HCT116 (cell line): ENCODE measurements around the gene PLCB1. TPM values are rescaled to one million over a fixed set of nuclear protein-coding genes. Genes with fewer than 3 reads are reported as not detected.

Experiments used
- ATAC-seq: fragments of 200-7000 bp; cut with Tn5 transposase; 2 replicates; pipeline ENCODE4 v1.9.1; 2020; ENCODE audit warnings: mild to moderate bottlenecking, moderate library complexity
- BruUV-seq: library from RNA; stranded (reverse); fragments of 400-500 nt; replicated peaks from 2 replicates; lab custom pipeline; 2021; lab: Mats Ljungman, UMichigan
- CTCF ChIA-PET: fragments of 300-600 bp; sonication (Branson Sonifier 250); formaldehyde crosslinking; loops from one replicate; lab custom pipeline; 2021; ENCODE audit warnings: antibody characterized with exemption; lab: Charles Lee
- POLR2A ChIA-PET: fragments of 300-600, 350-600 bp; sonication (Branson Sonifier 250); formaldehyde crosslinking; loops from one replicate; lab custom pipeline; 2021; ENCODE audit warnings: antibody characterized with exemption; lab: Charles Lee
- RAD21 ChIA-PET, 2 experiments: fragments of 300-600 bp; sonication (Branson Sonifier 250); formaldehyde crosslinking; loops; one replicate each; lab custom pipeline; 2023; ENCODE audit warnings: low total read pairs in 2 of 2; ENCODE audit not compliant: uncharacterized antibody in 2 of 2, unreplicated experiment in 2 of 2, low non-redundant PET in 1 of 2; lab: Charles Lee
- DNase-seq: peaks from one replicate; pipeline ENCODE4 v3.0.0-alpha.2; 2010; ENCODE audit warnings: low read depth, low spot score
- H2AFZ ChIP-seq: fragments of 200-600 bp; shearing (Covaris generic), sonication (generic); 2 replicates; pipeline ENCODE4 v1.6.1; 2017; ENCODE audit warnings: low read depth, mixed run types, mixed read lengths, antibody characterized with exemption, low read length; ENCODE audit not compliant: poor library complexity, severe bottlenecking
- H3K27ac ChIP-seq: 2 replicates; pipeline ENCODE4 v1.5.1; 2012; ENCODE audit warnings: low read depth, low read length
- H3K27me3 ChIP-seq: fragments of 200-600 bp; sonication (generic); 2 replicates; pipeline ENCODE4 v1.6.1; 2016; ENCODE audit warnings: mixed run types, low read length, mixed read lengths; ENCODE audit not compliant: insufficient read depth
- H3K36me3 ChIP-seq, 2 experiments: fragments of 200-500 bp in 1 of 2; fragments of 200-600 bp in 1 of 2; sonication (Bioruptor generic) in 1 of 2; sonication (generic) in 1 of 2; 2 replicates each; pipeline versions ENCODE4 v1.5.1 to v1.6.1; 2014 to 2016; ENCODE audit warnings: low read length in 2 of 2, inconsistent platforms in 1 of 2, mixed read lengths in 1 of 2, mixed run types in 1 of 2; ENCODE audit not compliant: insufficient read depth in 2 of 2, control insufficient read depth in 1 of 2
- H3K4me1 ChIP-seq, 2 experiments: fragments of 200-600 bp in 1 of 2; sonication (generic) in 1 of 2; 2 replicates each; pipeline versions ENCODE4 v1.5.1 to v1.6.1; 2012 to 2017; ENCODE audit warnings: low read length in 2 of 2, inconsistent platforms in 1 of 2, mild to moderate bottlenecking in 1 of 2, mixed read lengths in 1 of 2, mixed run types in 1 of 2, moderate library complexity in 1 of 2; ENCODE audit not compliant: insufficient read depth in 2 of 2, control insufficient read depth in 1 of 2
- H3K4me2 ChIP-seq: fragments of 200-600 bp; sonication (generic); 2 replicates; pipeline ENCODE4 v1.6.1; 2017; ENCODE audit warnings: mixed run types, low read length, mixed read lengths
- H3K4me3 ChIP-seq, 2 experiments: fragments of 200-600 bp in 1 of 2; sonication (generic) in 1 of 2; replicated peaks in 1 of 2; 2 replicates each; pipeline ENCODE4 v1.5.1; 2011 to 2016; ENCODE audit warnings: low read length in 2 of 2, control low read depth in 1 of 2, low read depth in 1 of 2, mild to moderate bottlenecking in 1 of 2, mixed read lengths in 1 of 2, mixed run types in 1 of 2
- H3K79me2 ChIP-seq: fragments of 200-600 bp; sonication (generic); 2 replicates; pipeline ENCODE4 v1.6.1; 2017; ENCODE audit warnings: mild to moderate bottlenecking, mixed run types, low read length, moderate library complexity, mixed read lengths; ENCODE audit not compliant: insufficient read depth
- H3K9ac ChIP-seq: fragments of 200-600 bp; sonication (generic); 2 replicates; pipeline ENCODE4 v1.6.1; 2016; ENCODE audit warnings: low read length, mixed read lengths
- H3K9me2 ChIP-seq: fragments of 200-600 bp; sonication (generic), shearing (Covaris generic); 2 replicates; pipeline ENCODE4 v1.6.1; 2017; ENCODE audit warnings: mixed run types, mild to moderate bottlenecking, moderate library complexity; ENCODE audit not compliant: insufficient read depth
- H3K9me3 ChIP-seq, 2 experiments: fragments of 200-500 bp in 1 of 2; fragments of 200-600 bp in 1 of 2; sonication (Bioruptor generic) in 1 of 2; sonication (generic) in 1 of 2; 2 replicates each; pipeline ENCODE4 v1.6.1; 2014 to 2017; ENCODE audit warnings: low read length in 2 of 2, mixed read lengths in 2 of 2, inconsistent platforms in 1 of 2, low read depth in 1 of 2, mild to moderate bottlenecking in 1 of 2, mixed run types in 1 of 2, moderate library complexity in 1 of 2; ENCODE audit not compliant: control insufficient read depth in 1 of 2, insufficient read depth in 1 of 2
- H4K20me1 ChIP-seq: fragments of 200-600 bp; sonication (generic), shearing (Covaris generic); 2 replicates; pipeline ENCODE4 v1.6.1; 2017; ENCODE audit warnings: mixed run types, mild to moderate bottlenecking, moderate library complexity; ENCODE audit not compliant: insufficient read depth
- CBX3 ChIP-seq: IDR thresholded peaks from 2 replicates; pipeline ENCODE4 v1.6.1; 2012; ENCODE audit warnings: low read depth
- CEBPB ChIP-seq: IDR thresholded peaks from 2 replicates; pipeline ENCODE4 v1.6.1; 2012; ENCODE audit warnings: low read depth
- EGR1 ChIP-seq: IDR thresholded peaks from 2 replicates; pipeline ENCODE4 v1.6.1; 2012; ENCODE audit warnings: low read depth
- ELF1 ChIP-seq: IDR thresholded peaks from 2 replicates; pipeline ENCODE4 v1.6.1; 2012; ENCODE audit warnings: low read depth, borderline replicate concordance
- EZH2 ChIP-seq: fragments of 200-600 bp; sonication (generic); IDR thresholded peaks from 2 replicates; pipeline ENCODE4 v1.6.1; 2017; ENCODE audit warnings: antibody characterized with exemption, mixed run types
- EZH2phosphoT487 ChIP-seq: fragments of 200-600 bp; IDR thresholded peaks from 2 replicates; pipeline ENCODE4 v1.6.1; 2018; ENCODE audit warnings: antibody characterized with exemption, borderline replicate concordance
- FOSL1 ChIP-seq: IDR thresholded peaks from 2 replicates; pipeline ENCODE4 v1.6.1; 2012; ENCODE audit warnings: low read depth
- JUND ChIP-seq: IDR thresholded peaks from 2 replicates; pipeline ENCODE4 v1.6.1; 2012
- POLR2A ChIP-seq: IDR thresholded peaks from 2 replicates; pipeline ENCODE4 v1.7.0; 2011; ENCODE audit warnings: borderline replicate concordance; ENCODE audit not compliant: insufficient read depth, insufficient read length; ENCODE audit errors: extremely low read depth
- POLR2AphosphoS5 ChIP-seq: IDR thresholded peaks from 2 replicates; pipeline ENCODE4 v1.6.1; 2011; ENCODE audit warnings: mild to moderate bottlenecking, low read depth, low read length, moderate library complexity
- SIN3A ChIP-seq: IDR thresholded peaks from 2 replicates; pipeline ENCODE4 v1.6.1; 2012; ENCODE audit warnings: low read depth
- SP1 ChIP-seq: IDR thresholded peaks from 2 replicates; pipeline ENCODE4 v1.6.1; 2012; ENCODE audit warnings: low read depth
- SRF ChIP-seq: IDR thresholded peaks from 2 replicates; pipeline ENCODE4 v1.6.1; 2012; ENCODE audit warnings: low read depth
- TCF7L2 ChIP-seq: IDR thresholded peaks from 2 replicates; pipeline ENCODE4 v1.7.0; 2011; ENCODE audit warnings: borderline replicate concordance, inconsistent platforms; ENCODE audit not compliant: insufficient read depth, insufficient read length; ENCODE audit errors: extremely low read depth
- YY1 ChIP-seq: IDR thresholded peaks from 2 replicates; pipeline ENCODE4 v1.6.1; 2011; ENCODE audit warnings: low read length, low read depth, moderate library complexity, mild to moderate bottlenecking; ENCODE audit not compliant: insufficient replicate concordance; ENCODE audit errors: extremely low read depth
- ZFX ChIP-seq: fragments of 450-650 bp; IDR thresholded peaks from 2 replicates; pipeline ENCODE4 v1.6.1; 2017
- ZNF274 ChIP-seq: fragments of 200-500 bp; sonication (Bioruptor generic); IDR thresholded peaks from 2 replicates; pipeline ENCODE4 v1.6.1; 2014; ENCODE audit warnings: mild to moderate bottlenecking, low read depth, low read length, inconsistent platforms
- intact Hi-C: fragments of 100-400 bp; cut with micrococcal nuclease; formaldehyde crosslinking; loops from 2 replicates; pipeline ENCODE4 v1.10.0; 2022
- total RNA-seq: library from RNA; stranded (reverse); gene quantifications from one replicate; pipeline ENCODE4 v1.2.1, GENCODE V29; 2021; ENCODE audit not compliant: unreplicated experiment
- TF ChIP-seq, protein P1 (sequence below): IDR thresholded peaks from 2 replicates; pipeline ENCODE4 v1.6.1; 2012
- TF ChIP-seq, protein P2 (sequence below): IDR thresholded peaks from 2 replicates; pipeline ENCODE4 v1.6.1; 2012; ENCODE audit warnings: low read depth
- TF ChIP-seq, protein P3 (sequence below): IDR thresholded peaks from 2 replicates; pipeline ENCODE4 v1.6.1; 2012

The PLCB1 gene
- total RNA-seq, 1 experiment from 2014 or later: 15.8 TPM

DNA sequence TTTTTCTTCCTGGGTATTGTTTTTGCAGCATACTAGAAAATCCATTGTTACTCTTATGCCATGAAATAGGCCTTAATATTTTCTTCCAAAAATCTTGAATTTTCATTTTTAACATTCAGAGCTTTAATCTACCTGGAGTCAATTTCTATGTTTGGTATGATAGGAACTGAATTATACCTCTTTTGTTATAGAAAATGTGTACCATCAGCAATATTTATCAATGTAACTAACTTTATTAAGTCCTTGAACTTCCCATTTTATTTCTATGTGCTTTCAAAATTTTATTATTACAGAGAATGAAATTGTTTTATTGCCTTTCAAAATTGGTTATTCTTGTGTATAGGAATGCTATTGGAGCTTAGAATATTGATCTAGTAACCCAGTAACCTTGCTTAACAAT is 68.2 kb downstream of the PLCB1 start (continued):
- TF ChIP-seq, protein P1, sequence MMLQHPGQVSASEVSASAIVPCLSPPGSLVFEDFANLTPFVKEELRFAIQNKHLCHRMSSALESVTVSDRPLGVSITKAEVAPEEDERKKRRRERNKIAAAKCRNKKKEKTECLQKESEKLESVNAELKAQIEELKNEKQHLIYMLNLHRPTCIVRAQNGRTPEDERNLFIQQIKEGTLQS: no peak
- TF ChIP-seq SP1 (no peak), EGR1 (no peak), ZFX (no peak), JUND (no peak), EZH2 (no peak), EZH2phosphoT487 (no peak), FOSL1 (no peak)
- TF ChIP-seq, protein P2, sequence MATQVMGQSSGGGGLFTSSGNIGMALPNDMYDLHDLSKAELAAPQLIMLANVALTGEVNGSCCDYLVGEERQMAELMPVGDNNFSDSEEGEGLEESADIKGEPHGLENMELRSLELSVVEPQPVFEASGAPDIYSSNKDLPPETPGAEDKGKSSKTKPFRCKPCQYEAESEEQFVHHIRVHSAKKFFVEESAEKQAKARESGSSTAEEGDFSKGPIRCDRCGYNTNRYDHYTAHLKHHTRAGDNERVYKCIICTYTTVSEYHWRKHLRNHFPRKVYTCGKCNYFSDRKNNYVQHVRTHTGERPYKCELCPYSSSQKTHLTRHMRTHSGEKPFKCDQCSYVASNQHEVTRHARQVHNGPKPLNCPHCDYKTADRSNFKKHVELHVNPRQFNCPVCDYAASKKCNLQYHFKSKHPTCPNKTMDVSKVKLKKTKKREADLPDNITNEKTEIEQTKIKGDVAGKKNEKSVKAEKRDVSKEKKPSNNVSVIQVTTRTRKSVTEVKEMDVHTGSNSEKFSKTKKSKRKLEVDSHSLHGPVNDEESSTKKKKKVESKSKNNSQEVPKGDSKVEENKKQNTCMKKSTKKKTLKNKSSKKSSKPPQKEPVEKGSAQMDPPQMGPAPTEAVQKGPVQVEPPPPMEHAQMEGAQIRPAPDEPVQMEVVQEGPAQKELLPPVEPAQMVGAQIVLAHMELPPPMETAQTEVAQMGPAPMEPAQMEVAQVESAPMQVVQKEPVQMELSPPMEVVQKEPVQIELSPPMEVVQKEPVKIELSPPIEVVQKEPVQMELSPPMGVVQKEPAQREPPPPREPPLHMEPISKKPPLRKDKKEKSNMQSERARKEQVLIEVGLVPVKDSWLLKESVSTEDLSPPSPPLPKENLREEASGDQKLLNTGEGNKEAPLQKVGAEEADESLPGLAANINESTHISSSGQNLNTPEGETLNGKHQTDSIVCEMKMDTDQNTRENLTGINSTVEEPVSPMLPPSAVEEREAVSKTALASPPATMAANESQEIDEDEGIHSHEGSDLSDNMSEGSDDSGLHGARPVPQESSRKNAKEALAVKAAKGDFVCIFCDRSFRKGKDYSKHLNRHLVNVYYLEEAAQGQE: no peak

DNA sequence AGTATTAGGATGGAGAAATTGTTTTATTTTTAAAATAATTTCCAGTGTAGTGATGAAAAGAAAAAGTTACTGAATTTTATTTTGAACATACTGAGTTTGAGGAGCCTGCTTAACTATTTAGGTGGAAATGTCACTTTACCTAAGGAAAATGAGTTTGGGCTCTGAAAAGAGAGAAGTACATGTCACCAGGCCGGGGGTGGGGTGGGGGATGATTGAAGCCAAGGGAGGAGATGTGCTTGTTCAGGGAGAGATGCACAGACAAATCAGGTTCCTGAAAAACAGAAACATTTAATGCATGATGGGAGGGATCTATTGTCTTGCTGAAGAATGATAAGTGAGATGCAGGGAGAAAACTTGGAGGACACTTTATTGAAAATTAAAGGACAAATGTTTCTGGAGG is 71.3 kb downstream of the PLCB1 start:
- H3K9ac ChIP-seq: no peak overlapping the region
- H4K20me1 ChIP-seq: no peaks in the 10 kb centered on the region
- no peak overlapping the region for H3K27ac ChIP-seq
- BruUV-seq: no TSS peak
- H3K79me2 ChIP-seq: no peaks in the 10 kb centered on the region
- no peaks in the 10 kb centered on the region for H3K27me3 ChIP-seq
- intact Hi-C loops: no loop called here
- ATAC-seq (no peak), DNase-seq (no peak)
- ChIA-PET RAD21 (no interaction called here), POLR2A (no interaction called here), CTCF (no interaction called here)
- H3K4me3 ChIP-seq: no peak overlapping the region
- no peaks in the 10 kb centered on the region for H3K36me3 ChIP-seq
- H3K4me1 ChIP-seq: no peaks in the 10 kb centered on the region; a peak in 1 of 4 replicates
- no peaks in the 10 kb centered on the region for H3K9me2 ChIP-seq
- H3K4me2 ChIP-seq: no peak overlapping the region
- H2AFZ ChIP-seq: no peak overlapping the region
- no peaks in the 10 kb centered on the region for H3K9me3 ChIP-seq
- TF ChIP-seq CEBPB: no peak
- TF ChIP-seq EZH2: no peak
- TF ChIP-seq, protein P2: no peak
- TF ChIP-seq SIN3A: no peak
- TF ChIP-seq SP1: no peak
- no peak for TF ChIP-seq ELF1
- no peak for TF ChIP-seq JUND
- TF ChIP-seq, protein P3, sequence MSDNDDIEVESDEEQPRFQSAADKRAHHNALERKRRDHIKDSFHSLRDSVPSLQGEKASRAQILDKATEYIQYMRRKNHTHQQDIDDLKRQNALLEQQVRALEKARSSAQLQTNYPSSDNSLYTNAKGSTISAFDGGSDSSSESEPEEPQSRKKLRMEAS: no peak
- no peak for TF ChIP-seq YY1
- TF ChIP-seq POLR2A: no peak
- TF ChIP-seq, protein P1: no peak
- TF ChIP-seq POLR2AphosphoS5: no peak
- no peak for TF ChIP-seq SRF
- no peak for TF ChIP-seq ZNF274
- no peak for TF ChIP-seq TCF7L2
- TF ChIP-seq CBX3: no peak
- no peak for TF ChIP-seq EZH2phosphoT487
- no peak for TF ChIP-seq ZFX
